Choroid plexus epithelial cell (primary cell): ENCODE measurements around the gene KIF16B.

Source experiments
- DNase-seq: peaks from one replicate; pipeline ENCODE4 v3.0.0-alpha.2; 2010; ENCODE audit warnings: low read depth
- H3K4me3 ChIP-seq: 2 replicates; pipeline ENCODE4 v1.5.1; 2011; ENCODE audit warnings: low read depth, mild to moderate bottlenecking, control low read depth, low read length, moderate library complexity
- TF ChIP-seq, protein P1 (sequence below): conservative IDR thresholded peaks from 2 replicates; pipeline ENCODE4 v1.5.1; 2011; ENCODE audit warnings: low read depth, mild to moderate bottlenecking, control low read depth, inconsistent platforms, low read length, moderate library complexity

Gene KIF16B

DNA sequence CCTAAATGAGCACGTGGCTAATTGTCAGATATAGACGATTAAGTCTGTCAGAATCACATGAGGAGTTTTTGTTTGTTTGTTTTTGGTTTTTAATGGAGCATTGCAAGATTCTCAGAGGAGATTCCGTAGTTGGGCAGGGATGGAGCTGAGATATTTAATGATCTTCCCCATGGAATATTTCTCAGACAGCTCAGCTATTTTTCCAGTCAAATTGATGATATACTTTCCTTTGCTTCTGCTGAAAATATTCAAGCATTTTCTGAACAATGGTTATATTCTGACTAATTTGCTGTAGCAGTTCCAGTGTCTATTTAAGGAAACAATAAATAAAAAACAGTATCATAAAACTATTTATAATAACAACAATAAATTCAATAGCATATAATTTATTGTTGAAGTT lies 348.4 kb downstream of the KIF16B start:
- TF ChIP-seq, protein P1, sequence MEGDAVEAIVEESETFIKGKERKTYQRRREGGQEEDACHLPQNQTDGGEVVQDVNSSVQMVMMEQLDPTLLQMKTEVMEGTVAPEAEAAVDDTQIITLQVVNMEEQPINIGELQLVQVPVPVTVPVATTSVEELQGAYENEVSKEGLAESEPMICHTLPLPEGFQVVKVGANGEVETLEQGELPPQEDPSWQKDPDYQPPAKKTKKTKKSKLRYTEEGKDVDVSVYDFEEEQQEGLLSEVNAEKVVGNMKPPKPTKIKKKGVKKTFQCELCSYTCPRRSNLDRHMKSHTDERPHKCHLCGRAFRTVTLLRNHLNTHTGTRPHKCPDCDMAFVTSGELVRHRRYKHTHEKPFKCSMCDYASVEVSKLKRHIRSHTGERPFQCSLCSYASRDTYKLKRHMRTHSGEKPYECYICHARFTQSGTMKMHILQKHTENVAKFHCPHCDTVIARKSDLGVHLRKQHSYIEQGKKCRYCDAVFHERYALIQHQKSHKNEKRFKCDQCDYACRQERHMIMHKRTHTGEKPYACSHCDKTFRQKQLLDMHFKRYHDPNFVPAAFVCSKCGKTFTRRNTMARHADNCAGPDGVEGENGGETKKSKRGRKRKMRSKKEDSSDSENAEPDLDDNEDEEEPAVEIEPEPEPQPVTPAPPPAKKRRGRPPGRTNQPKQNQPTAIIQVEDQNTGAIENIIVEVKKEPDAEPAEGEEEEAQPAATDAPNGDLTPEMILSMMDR = no peak
- no peak for DNase-seq
- H3K4me3 ChIP-seq = no peak overlapping the region

DNA sequence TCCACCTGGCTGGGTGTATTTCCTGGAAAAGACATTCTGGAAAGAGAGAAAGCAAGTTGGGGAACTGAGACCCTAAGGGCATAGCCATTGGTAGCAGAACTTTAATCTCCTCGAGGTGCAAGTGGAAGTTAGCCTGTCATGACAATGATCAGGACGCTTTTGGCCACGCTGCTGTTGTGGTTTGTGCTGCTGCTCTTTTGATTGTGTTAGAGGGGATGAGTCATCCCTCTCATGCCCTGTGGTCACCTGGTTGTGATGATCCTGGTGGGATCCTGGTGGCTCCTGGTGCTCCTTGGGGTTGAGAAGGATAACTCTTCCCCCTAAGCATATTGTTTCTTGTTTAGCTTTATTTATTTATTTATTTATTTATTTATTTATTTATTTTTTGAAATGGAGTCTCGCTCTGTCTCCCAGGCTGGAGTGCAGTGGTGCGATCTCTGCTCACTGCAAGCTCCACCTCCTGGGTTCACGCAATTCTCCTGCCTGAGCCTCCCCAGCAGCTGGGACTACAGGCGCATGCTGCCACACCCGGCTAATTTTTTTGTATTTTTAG lies 350.3 kb downstream of the KIF16B start:
- DNase-seq = no peak
- TF ChIP-seq, protein P1 = no peak
- no peak overlapping the region for H3K4me3 ChIP-seq
